GM12874 (cell line): ENCODE data around the gene KCNC4.

Experiments used
- CTCF ChIP-seq: IDR thresholded peaks from 2 replicates; pipeline ENCODE4 v1.5.1; 2011; ENCODE audit warnings: low read depth, mild to moderate bottlenecking, control low read depth, low read length, moderate library complexity; ENCODE audit not compliant: insufficient read depth

KCNC4 gene

DNA sequence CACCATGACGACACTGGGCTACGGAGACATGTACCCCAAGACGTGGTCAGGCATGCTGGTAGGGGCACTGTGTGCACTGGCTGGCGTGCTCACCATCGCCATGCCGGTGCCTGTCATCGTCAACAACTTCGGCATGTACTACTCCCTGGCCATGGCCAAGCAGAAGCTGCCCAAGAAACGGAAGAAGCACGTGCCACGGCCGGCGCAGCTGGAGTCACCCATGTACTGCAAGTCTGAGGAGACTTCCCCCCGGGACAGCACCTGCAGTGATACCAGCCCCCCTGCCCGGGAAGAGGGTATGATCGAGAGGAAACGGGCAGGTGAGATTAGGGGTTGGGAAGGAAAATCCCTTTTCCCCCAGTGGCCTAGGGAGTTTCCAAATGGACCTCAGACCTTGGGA is 13.5 kb downstream of the KCNC4 start:
- TF ChIP-seq CTCF: no peak

GRCh38 chr1:110224240-110224995 is 14.3 kb downstream of the KCNC4 start:
- no peak for TF ChIP-seq CTCF

DNA sequence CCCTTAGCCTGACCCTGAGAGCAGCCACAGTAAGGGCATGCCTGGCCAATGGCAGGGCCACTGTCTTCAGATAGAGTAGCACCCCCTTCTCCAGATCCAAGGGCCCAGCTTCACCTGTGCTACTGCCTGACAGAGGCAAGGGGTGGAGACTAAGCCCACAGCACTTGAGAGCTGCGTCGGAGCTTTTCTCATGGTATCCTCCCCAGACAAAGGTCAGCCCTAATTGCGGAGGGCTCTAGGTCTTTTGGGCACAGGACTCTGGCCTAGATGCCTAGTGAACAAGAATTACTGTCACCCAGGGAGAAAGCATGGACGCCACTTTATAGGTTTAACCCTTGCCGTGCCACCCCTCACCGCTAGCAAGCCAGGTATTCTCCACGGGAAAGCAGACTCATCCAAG is 15.1 kb downstream of the KCNC4 start:
- TF ChIP-seq CTCF: no peak

DNA sequence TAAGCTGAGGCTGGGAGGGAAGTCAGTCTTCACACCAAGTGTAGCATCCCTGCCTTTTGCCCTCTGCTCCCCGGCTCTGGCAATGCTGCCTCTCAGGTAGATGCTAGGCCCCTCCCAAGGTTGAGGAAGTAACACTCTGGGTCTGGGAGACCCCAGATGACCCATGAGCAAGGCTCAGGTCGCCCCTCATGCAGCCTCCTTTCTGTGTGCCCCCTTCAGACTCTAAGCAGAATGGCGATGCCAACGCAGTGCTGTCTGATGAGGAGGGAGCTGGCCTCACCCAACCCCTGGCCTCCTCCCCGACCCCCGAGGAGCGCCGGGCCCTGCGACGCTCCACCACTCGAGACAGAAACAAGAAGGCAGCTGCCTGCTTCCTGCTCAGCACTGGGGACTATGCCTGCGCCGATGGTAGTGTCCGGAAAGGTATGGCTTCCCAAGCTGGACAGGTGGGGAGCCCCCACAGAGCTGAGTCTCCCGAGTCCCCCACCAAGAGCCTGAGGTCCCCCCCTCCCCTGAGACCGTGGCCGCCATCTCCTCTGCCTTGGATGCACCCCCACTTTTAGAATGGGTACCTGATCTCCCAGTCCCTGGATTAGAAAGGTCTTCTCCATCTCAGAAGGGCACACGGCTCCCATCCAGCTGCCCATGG is 15.8 kb downstream of the KCNC4 start:
- TF ChIP-seq CTCF: no peak

GRCh38 chr1:110227774-110228173 is 17.7 kb downstream of the KCNC4 start:
- TF ChIP-seq CTCF: no peak

DNA sequence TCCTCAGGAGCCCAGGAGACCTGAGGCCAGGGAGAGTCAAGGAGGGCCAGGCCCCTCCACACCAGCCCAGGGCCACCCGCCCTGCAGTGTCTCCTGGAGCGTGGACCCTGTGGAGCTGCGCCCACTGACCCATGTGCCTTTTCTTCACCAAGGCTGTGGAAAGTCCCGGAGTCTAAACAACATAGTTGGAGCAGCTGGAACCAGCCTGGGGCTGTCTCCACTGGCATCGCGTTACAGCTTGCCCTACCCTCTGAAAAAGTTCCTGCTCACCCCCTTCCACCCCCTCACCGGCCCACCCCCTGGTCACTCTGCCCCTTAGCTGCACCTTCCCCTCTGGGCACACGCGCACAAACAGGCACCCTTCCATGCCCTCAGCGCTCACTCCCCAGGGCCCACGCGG is 18.3 kb downstream of the KCNC4 start:
- TF ChIP-seq CTCF: no peak

GRCh38 chr1:110228869-110229268 is 18.8 kb downstream of the KCNC4 start:
- TF ChIP-seq CTCF: no peak
